Activated CD8-positive, alpha-beta memory T cell treated with anti-CD3 and anti-CD28 coated beads, Interleukin-2, amount 10 ng/mL, durations not matched to agents 7 days and 5 days (primary cell): ENCODE data around the gene PGP. TPM values are rescaled to one million over a fixed set of nuclear protein-coding genes. Genes with fewer than 3 reads are reported as not detected.

ENCODE experiments used
- ATAC-seq: fragments of 150-1000 bp; cut with Tn5 transposase; one replicate; pipeline ENCODE4 v1.10.0; 2021; ENCODE audit warnings: moderate library complexity
- CTCF ChIA-PET: fragments of 350-600 bp; sonication (Branson Sonifier 250); formaldehyde crosslinking; loops from one replicate; lab custom pipeline; 2021; ENCODE audit warnings: antibody characterized with exemption; lab: Charles Lee
- DNase-seq: peaks from one replicate; pipeline ENCODE4 v3.0.0-alpha.2; 2020
- H3K27ac Mint-ChIP-seq: one replicate; pipeline ENCODE4 v1.8.0; 2021; ENCODE audit warnings: mild to moderate bottlenecking, mixed read lengths
- H3K27me3 Mint-ChIP-seq: one replicate; pipeline ENCODE4 v1.8.0; 2021; ENCODE audit warnings: mixed read lengths
- H3K36me3 Mint-ChIP-seq: one replicate; pipeline ENCODE4 v1.8.0; 2021; ENCODE audit warnings: mild to moderate bottlenecking, mixed read lengths
- H3K4me1 Mint-ChIP-seq: one replicate; pipeline ENCODE4 v1.8.0; 2021; ENCODE audit warnings: mixed read lengths
- H3K4me3 Mint-ChIP-seq: one replicate; pipeline ENCODE4 v1.8.0; 2021; ENCODE audit warnings: mild to moderate bottlenecking, moderate library complexity, mixed read lengths
- H3K9me3 Mint-ChIP-seq: one replicate; pipeline ENCODE4 v1.8.0; 2022; ENCODE audit warnings: low read depth, mixed read lengths
- total RNA-seq, 2 experiments: library from RNA; stranded (reverse); gene quantifications; one replicate each; pipeline ENCODE4 v1.2.3, GENCODE V29; 2021

Gene PGP
- total RNA-seq, 2 experiments from 2014 or later, result 29.8 to 34.8 TPM

- Mint-ChIP-seq H3K9me3 (no peaks in the 10 kb centered on the region), H3K4me1 (no peaks in the 10 kb centered on the region), H3K27ac (peak overlapping the region; percentile 54), H3K36me3 (peaks cover 12% of the 10 kb centered on the region), H3K4me3 (no peak overlapping the region), H3K27me3 (no peaks in the 10 kb centered on the region)
- DNase-seq (no peak), ATAC-seq (no peak)
- CTCF ChIA-PET, result no interaction called here
Measured at GRCh38 chr16:2176047-2176446, 38.6 kb downstream of the PGP start.

DNA sequence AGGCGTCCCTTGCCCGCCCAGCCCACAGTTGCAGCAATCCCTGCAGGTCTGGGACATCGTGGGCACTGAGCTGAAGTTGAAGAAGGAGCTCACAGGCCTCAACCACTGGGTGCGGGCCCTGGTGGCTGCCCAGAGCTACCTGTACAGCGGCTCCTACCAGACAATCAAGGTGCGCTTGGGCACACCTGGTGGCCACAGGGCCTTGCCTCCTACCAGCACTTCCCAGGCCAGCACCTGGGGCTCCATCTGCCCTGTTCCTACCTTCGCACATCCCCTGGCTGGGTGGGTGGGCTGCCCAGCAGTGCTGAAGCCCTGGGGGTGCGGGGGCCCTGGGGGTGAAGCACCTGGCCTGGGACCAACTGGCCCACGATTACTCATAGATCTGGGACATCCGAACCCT, 39.2 kb downstream of the PGP start:
- CTCF ChIA-PET, result no interaction called here
- Mint-ChIP-seq H3K9me3 (no peaks in the 10 kb centered on the region), H3K4me3 (no peak overlapping the region), H3K4me1 (no peaks in the 10 kb centered on the region), H3K27me3 (no peaks in the 10 kb centered on the region), H3K36me3 (peaks cover 12% of the 10 kb centered on the region), H3K27ac (no peak overlapping the region)
- ATAC-seq (no peak), DNase-seq (no peak)

DNA sequence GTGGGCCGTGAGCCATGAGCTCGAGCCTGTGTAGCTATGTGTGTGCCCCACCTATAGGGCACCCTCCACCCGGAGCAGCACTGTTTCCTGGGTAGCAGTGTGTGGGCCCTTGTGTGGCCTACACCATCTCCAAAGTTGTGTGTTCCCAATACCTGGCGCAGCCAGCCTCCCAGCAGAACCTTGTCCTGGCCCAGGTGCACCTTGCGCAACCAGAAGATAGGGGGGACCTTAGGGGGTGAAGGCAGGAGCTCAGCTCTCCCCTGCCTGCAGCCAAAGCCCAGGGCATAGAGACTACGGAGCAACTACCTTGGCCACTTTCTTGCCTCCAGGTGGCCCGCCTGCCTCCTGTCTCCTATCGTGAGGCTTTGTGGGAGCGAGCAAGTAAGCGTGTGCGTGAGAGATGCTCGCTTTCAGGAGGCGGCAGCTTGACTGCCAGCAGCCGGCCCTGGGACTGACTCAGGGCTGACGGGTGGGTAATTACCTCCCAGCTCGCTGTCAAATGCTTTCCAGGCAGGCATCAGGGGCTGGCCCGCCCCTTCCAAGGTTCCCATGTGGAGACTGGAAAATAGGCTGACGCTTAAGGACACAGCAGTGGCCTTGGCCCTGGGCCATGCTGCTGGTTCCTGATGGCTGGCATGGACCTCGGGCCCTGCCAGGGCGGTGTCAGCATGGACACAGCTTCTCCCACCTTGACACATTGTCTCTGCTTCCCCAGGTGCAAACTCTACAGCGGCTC, 40.1 kb downstream of the PGP start:
- no peaks in the 10 kb centered on the region for H3K9me3 Mint-ChIP-seq
- H3K4me1 Mint-ChIP-seq, result no peaks in the 10 kb centered on the region
- CTCF ChIA-PET, result interaction anchor here (1.6 kb wide), 1 partner anchor 19 kb away, joined by 4 read pairs; the partner anchor contains the start of gene TRAF7
- H3K27ac Mint-ChIP-seq, result no peak overlapping the region
- H3K4me3 Mint-ChIP-seq, result no peak overlapping the region
- DNase-seq (no peak), ATAC-seq (no peak)
- H3K36me3 Mint-ChIP-seq, result peaks cover 12% of the 10 kb centered on the region
- no peaks in the 10 kb centered on the region for H3K27me3 Mint-ChIP-seq

- Mint-ChIP-seq H3K27ac (no peak overlapping the region), H3K4me1 (no peaks in the 10 kb centered on the region), H3K27me3 (no peaks in the 10 kb centered on the region), H3K9me3 (no peaks in the 10 kb centered on the region), H3K36me3 (peaks cover 12% of the 10 kb centered on the region), H3K4me3 (no peak overlapping the region)
- DNase-seq (no peak), ATAC-seq (no peak)
- CTCF ChIA-PET, result interaction anchor here (1.6 kb wide), 1 partner anchor 18 kb away, joined by 4 read pairs; the partner anchor contains the start of gene TRAF7
Measured at GRCh38 chr16:2173916-2174315, 40.7 kb downstream of the PGP start.

GRCh38 chr16:2173366-2173765, 41.3 kb downstream of the PGP start:
- no peaks in the 10 kb centered on the region for H3K4me1 Mint-ChIP-seq
- no peak overlapping the region for H3K27ac Mint-ChIP-seq
- ATAC-seq (no peak), DNase-seq (no peak)
- H3K27me3 Mint-ChIP-seq, result no peaks in the 10 kb centered on the region
- H3K9me3 Mint-ChIP-seq, result no peaks in the 10 kb centered on the region
- CTCF ChIA-PET, result interaction anchor here (1.6 kb wide), 1 partner anchor 18 kb away, joined by 4 read pairs; the partner anchor contains the start of gene TRAF7
- H3K4me3 Mint-ChIP-seq, result no peak overlapping the region
- H3K36me3 Mint-ChIP-seq, result peaks cover 12% of the 10 kb centered on the region

- H3K4me3 Mint-ChIP-seq, result no peak overlapping the region
- H3K4me1 Mint-ChIP-seq, result no peaks in the 10 kb centered on the region
- no peaks in the 10 kb centered on the region for H3K9me3 Mint-ChIP-seq
- H3K27ac Mint-ChIP-seq, result no peak overlapping the region
- DNase-seq (no peak), ATAC-seq (no peak)
- H3K27me3 Mint-ChIP-seq, result no peaks in the 10 kb centered on the region
- CTCF ChIA-PET, result interaction anchor here (1.6 kb wide), 1 partner anchor 17 kb away, joined by 4 read pairs; the partner anchor contains the start of gene TRAF7
- peaks cover 12% of the 10 kb centered on the region for H3K36me3 Mint-ChIP-seq
Measured at GRCh38 chr16:2172688-2173335, 41.8 kb downstream of the PGP start.

DNA sequence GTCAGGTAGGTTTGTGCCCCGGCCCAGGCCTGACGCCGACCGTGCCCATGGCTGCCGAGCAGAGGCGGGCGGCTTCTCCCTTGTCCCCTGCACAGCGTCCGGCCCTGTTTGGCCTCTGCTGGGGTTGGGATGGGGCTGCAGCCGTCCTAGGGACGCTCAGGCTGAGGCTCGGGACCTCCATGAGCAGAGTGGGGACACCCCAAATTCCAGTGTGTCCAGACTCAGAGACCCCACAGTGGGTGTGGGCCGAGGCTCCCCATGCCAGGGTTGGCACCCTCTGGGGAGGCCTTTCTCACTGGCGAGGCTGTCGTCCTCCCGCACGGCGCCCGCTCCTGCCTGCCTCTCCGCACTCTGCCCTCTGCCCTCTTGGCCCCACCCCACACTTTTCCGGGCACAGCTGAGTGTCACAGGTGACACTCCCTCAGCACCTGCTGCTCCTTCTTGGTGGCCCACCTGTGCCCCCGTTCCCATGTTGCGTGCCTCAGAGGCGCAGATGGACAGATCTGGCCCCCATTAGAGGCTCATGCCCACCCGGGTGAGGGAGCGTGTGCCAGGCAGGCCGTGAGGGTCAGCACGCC, 43.0 kb downstream of the PGP start:
- ATAC-seq (no peak), DNase-seq (no peak)
- no peak overlapping the region for H3K4me3 Mint-ChIP-seq
- CTCF ChIA-PET, result no interaction called here
- peaks cover 8% of the 10 kb centered on the region for H3K36me3 Mint-ChIP-seq
- no peaks in the 10 kb centered on the region for H3K27me3 Mint-ChIP-seq
- H3K9me3 Mint-ChIP-seq, result no peaks in the 10 kb centered on the region
- no peaks in the 10 kb centered on the region for H3K4me1 Mint-ChIP-seq
- H3K27ac Mint-ChIP-seq, result no peak overlapping the region

GRCh38 chr16:2170587-2171435, 43.8 kb downstream of the PGP start:
- DNase-seq (no peak), ATAC-seq (no peak)
- H3K9me3 Mint-ChIP-seq, result no peaks in the 10 kb centered on the region
- H3K36me3 Mint-ChIP-seq, result peaks cover 9% of the 10 kb centered on the region
- no peak overlapping the region for H3K4me3 Mint-ChIP-seq
- CTCF ChIA-PET, result no interaction called here
- no peaks in the 10 kb centered on the region for H3K4me1 Mint-ChIP-seq
- H3K27me3 Mint-ChIP-seq, result no peaks in the 10 kb centered on the region
- H3K27ac Mint-ChIP-seq, result no peak overlapping the region

DNA sequence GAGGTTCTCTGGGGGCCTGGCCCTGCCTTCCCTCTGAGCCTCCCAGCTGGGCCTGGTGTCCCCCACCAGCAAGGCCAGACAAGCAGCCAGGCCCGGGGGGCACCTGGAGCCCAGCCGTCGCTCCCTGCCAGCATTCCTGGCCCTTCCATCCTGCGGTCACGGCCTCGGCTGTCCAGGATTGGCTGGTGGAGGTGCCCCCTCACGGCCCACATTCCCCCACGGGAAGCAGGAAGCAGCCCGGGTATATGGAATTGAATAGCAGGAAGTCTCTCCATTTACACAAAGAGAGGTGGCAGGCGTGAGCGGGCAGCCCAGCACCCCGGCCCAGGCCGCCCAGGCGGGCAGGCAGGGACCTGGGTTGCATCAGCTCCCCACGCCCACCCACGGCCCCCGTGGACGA, 44.6 kb downstream of the PGP start:
- Mint-ChIP-seq H3K4me1 (no peaks in the 10 kb centered on the region), H3K27ac (no peak overlapping the region), H3K4me3 (no peak overlapping the region), H3K27me3 (no peaks in the 10 kb centered on the region), H3K36me3 (peaks cover 10% of the 10 kb centered on the region), H3K9me3 (no peaks in the 10 kb centered on the region)
- DNase-seq (no peak), ATAC-seq (no peak)
- CTCF ChIA-PET, result no interaction called here

- Mint-ChIP-seq H3K27me3 (no peaks in the 10 kb centered on the region), H3K27ac (no peak overlapping the region), H3K9me3 (no peaks in the 10 kb centered on the region), H3K4me1 (no peaks in the 10 kb centered on the region), H3K4me3 (no peak overlapping the region), H3K36me3 (peaks cover 15% of the 10 kb centered on the region)
- CTCF ChIA-PET, result interaction anchor here (1.1 kb wide), 1 partner anchor 12 kb away, joined by 3 read pairs; the partner anchor contains the start of gene TRAF7
- ATAC-seq (no peak), DNase-seq (no peak)
Measured at GRCh38 chr16:2167068-2167638, 47.5 kb downstream of the PGP start.

DNA sequence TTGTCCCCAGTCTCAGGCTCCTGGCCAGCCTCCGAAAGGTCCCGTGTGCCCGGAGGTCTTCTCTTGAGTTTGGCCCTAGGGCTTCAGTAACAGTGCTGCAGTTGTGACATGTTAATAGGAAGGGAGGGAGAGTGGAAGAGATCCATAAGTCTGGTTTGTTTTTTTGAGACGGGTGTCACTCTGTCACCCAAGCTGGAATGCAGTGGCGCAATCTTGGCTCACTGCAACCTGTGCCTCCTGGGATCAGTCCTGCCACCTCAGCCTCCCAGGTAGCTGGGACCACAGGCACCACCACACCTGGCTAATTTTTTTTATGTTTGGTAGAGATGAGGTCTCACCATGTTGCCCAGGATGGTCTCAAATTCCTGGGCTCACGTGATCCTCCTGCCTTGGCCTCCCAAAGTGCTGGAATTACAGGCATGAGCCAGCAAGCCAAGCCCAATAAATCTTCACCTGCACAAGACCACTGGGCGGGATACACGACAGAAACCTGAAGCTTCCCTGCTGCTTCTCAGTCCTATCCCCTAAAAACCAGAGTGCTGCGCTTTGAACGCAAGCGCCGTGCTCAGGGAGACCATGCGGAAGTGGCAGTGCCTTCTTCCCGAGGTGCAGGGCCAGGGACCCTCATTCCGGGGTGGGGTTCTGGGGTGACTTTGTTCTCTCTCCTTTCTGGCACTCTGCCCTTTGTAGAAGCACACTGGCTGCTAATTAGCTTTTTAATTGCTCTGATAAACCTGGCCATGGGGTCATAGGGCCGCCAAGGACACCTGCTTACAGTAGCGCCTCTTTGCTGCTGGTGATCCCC, 48.2 kb downstream of the PGP start:
- Mint-ChIP-seq H3K27me3 (no peaks in the 10 kb centered on the region), H3K27ac (no peak overlapping the region), H3K4me3 (no peak overlapping the region), H3K4me1 (no peaks in the 10 kb centered on the region), H3K36me3 (peaks cover 14% of the 10 kb centered on the region), H3K9me3 (no peaks in the 10 kb centered on the region)
- DNase-seq, result no peak
- ATAC-seq, result no peak
- CTCF ChIA-PET, result no interaction called here

DNA sequence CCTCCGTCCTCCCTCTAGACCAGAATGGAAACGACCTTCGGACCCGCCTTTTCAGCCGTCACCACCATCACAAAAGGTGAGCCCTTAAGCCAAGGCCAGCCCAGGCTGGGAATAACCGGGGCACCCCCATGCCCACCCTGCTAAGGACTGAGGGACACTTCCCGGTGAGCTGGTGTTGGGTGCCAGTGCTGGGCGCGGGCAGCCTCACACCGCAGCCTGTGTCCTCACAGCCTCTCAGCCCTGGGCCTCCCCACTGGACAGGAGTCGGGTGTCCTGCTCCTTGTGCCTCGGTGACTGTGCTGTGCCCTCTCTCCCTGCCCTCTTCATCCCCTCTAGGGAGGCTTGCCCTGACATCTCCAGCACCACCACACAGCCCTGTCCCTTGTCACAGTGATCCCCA, 48.8 kb downstream of the PGP start:
- DNase-seq (no peak), ATAC-seq (no peak)
- Mint-ChIP-seq H3K27ac (no peak overlapping the region), H3K9me3 (no peaks in the 10 kb centered on the region), H3K27me3 (no peaks in the 10 kb centered on the region), H3K36me3 (peaks cover 14% of the 10 kb centered on the region), H3K4me3 (no peak overlapping the region), H3K4me1 (no peaks in the 10 kb centered on the region)
- CTCF ChIA-PET, result no interaction called here
